D721Med (cell line): ENCODE results near the gene TEX12.
"Not testable (repeated sequence)": the region's sequence is repeated elsewhere in the genome, so short reads cannot be mapped to it uniquely, and the experiment has no call there.

Source experiments
- DNase-seq: peaks from one replicate; pipeline ENCODE4 v3.0.0; 2011; ENCODE audit warnings: low spot score; ENCODE audit not compliant: insufficient read length
- FAIRE-seq: peaks from 2 replicates; lab custom pipeline; 2011; peaks lifted over from hg19 to GRCh38; lab: Jason Lieb, UNC
- TF ChIP-seq, protein P1 (sequence below): IDR thresholded peaks from 2 replicates; pipeline ENCODE4 v1.5.1; 2012; ENCODE audit warnings: mild to moderate bottlenecking, control low read depth; ENCODE audit not compliant: insufficient read depth; ENCODE audit errors: missing control alignments

TEX12 gene

DNA sequence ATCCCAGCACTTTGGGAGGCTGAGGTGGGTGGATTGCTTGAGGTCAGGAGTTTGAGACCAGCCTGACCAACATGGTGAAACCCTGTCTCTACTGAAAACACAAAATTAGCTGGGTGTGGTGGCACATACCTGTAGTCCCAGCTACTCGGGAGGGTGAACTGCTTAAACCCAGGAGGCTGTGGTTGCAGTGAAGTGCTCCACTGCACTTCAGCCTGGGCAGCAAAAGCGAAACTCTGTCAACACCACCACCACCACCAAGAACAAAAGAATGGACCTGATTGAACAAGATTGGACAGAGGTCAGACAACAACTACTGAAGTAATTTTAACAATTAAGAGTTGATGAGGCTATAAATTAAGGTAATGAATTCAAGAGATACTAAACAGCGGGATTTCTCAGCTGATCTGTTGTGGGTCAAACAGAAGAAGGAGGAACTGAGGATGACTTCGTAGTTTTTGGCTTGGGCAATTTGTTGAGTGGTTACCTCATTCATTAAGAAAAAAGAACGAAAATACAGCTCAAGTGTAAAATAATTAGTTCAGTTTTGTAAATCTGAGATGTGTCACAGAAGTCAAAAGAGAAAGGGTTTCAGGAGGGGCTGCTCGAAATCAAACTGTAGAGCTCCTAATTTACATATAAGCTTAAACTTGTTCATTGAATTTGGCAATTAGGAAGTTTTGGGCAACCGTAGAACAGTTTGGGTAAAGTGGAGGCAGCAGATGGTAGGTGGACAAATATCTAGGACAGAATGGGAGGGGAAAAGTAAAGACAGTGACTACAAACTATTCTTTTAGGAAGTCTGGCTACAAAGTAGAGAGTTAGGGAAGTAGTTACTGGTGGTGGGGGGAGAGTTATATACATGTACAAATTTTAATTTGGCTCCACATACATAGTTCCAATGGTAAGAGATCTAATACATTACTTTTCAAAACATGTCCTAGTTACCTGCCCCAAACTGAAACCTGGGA, 7.8 kb upstream of the TEX12 start:
- TF ChIP-seq, protein P1, sequence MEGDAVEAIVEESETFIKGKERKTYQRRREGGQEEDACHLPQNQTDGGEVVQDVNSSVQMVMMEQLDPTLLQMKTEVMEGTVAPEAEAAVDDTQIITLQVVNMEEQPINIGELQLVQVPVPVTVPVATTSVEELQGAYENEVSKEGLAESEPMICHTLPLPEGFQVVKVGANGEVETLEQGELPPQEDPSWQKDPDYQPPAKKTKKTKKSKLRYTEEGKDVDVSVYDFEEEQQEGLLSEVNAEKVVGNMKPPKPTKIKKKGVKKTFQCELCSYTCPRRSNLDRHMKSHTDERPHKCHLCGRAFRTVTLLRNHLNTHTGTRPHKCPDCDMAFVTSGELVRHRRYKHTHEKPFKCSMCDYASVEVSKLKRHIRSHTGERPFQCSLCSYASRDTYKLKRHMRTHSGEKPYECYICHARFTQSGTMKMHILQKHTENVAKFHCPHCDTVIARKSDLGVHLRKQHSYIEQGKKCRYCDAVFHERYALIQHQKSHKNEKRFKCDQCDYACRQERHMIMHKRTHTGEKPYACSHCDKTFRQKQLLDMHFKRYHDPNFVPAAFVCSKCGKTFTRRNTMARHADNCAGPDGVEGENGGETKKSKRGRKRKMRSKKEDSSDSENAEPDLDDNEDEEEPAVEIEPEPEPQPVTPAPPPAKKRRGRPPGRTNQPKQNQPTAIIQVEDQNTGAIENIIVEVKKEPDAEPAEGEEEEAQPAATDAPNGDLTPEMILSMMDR = no peak
- no peak for FAIRE-seq
- no peak for DNase-seq

DNA sequence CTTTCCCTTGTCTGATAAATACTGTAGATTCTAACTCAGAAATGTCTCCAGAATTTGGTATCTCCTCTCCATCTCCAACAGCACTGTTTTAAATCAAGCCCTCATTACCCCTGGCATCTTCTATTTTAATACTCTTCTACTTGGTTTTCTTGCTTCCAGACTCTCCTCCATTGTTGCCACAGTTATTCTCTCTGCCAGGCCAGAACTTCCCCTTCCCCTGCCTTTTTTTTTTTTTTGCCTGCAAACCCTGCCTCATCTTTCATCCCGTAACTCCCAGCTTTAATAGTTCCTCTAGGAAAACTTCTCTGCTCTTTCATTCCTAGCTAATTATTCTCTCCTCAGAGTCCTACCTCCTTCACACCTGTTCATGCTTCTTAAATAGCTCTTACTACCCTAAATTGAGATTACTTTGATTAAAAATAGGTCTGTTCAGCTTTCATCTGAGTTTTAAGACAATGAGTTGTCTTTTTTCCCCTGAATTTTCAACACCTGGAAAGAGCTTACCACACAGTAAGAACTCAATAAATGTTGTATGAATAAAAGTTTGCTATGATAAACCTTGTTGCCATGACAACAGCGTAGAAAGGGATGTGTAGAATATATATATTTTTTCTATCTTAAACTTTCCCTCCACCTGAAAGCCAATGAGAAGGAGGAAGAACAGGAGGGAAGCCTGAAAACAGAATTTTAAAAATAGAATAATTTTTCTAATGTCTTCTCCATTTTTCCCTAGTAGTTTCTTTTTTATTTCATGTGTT, 6.9 kb upstream of the TEX12 start:
- DNase-seq (no peak), FAIRE-seq (no peak)

DNA sequence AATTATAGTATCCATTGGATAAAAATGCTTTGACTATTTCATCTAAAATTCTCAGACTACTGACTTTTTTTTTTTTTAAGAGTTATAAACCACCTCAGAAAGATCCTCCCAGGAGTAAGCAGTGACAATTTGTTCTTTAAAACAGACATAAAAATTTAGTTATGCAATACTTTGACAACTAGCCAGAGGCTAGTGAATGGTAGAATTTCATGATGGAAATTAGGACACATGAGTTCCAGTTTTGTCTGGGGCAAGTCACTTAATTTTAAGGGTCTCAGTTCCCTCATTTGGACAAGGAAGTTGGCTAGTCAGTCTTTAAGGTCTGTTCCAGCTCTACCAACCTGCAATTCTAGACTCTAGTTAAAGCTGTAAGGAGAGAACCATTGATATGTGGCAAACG, 6.2 kb upstream of the TEX12 start:
- DNase-seq (no peak), FAIRE-seq (no peak)
- TF ChIP-seq, protein P1 = no peak

More for the DNA sequence above, 6.9 kb upstream of the TEX12 start:
- TF ChIP-seq, protein P1 = no peak

DNA sequence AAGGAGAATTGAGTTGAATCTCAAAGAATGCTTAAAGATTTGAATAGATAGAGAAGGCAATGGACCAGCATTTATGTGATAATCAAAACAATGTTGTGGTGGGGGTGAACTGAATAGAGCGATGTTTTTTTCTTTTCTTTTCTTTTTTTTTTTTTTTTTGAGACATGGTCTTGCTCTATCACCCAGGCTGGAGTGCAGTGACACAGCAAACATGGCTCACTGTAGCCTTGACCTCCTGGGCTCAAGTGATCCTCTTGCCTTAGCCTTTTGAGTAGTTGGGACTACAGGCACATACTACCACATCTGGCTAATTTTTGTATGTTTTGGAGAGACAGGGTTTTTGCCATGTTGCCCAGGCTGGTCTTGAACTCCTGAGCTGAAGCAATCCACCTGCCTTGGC, 5.0 kb upstream of the TEX12 start:
- DNase-seq, FAIRE-seq: not testable (repeated sequence)

DNA sequence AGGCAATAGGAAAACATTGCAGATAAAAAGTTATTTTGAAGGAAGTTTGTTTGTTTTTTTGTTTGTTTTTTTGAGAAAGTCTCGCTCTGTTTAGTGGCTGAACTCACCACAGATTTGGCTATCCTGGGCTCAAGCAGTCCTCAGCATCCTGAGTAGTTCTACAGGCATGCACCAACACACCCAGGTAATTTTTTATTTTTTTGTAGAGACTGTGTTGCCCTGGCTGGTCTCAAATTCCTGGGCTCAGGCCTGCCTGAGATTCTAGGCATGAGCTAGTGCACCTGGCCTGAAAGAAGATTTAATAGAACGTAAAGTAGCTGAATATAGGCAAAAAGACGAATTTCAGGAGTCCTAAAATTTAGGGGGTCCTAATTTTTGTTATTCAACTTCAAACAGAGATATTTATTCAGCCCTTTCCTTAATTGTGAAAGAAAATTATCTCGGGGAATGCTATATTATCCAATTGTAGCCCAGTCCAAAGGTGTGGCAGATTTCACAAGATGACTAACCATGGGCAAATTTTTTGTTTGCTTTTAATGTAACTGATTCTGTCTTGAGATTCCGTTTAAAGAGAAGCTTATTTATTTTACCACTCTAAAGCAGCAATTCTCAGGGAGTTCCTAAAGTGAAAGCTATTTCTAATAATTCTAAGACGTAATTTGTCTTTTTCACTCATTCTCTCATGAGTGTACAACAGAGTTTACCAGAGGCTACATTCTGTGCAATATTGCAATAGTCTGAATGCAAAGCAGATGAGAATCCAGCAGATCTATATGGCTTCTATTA, 4.2 kb upstream of the TEX12 start:
- no peak for DNase-seq
- TF ChIP-seq, protein P1 = no peak
- FAIRE-seq = no peak

DNA sequence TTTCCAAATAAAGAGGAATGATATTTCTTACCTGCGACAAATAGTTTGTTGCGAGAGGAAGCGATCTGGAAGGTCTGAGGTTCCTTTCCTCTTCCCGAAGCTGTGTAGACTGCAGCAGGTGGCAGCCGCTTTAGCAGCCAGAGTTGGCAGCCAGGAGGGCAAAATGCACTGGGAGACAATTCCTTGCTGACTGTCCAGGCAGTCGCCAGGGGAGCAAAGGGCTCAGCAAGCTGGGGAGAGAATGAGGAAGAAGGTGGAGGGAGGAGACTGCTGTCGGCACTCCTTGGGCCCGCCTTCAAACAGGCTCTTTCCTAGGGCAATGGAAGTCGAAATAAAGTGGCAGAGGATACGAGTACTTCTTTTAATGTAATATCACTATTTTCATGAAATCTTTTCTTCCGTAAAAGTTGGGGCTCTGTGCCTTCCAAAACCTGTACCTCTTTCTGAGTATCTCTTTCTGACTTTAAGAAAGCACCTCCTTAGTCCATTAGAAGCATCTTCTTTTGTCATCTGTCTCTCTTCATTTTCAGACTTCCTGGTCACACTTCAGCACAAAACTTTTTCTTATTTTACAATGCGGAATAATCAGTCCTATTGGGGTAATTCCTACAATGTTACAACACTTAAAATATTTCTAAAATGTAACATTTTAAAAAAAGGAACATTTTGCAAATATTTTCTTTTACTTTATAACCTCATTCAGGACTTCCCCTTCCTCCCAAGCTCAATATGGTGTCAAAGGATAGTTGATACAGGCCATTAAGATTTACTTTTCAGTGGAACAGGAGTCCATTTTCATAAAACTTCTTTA, 3.1 kb upstream of the TEX12 start, which contains the start of gene IL18:
TSS of gene IL18 (minus strand) at position 220 of the 811 bp plus-strand sequence. CDS start 9,041 bp downstream, outside the sequence.
- FAIRE-seq (no peak), DNase-seq (no peak)
- TF ChIP-seq, protein P1 = no peak
